K562 (cell line): ENCODE data around the gene DNA2. TPM values are rescaled to one million over a fixed set of nuclear protein-coding genes. Genes with fewer than 3 reads are reported as not detected.

Experiments used
- C11orf30 ChIP-seq: fragments of 450-650 bp; IDR thresholded peaks from 2 replicates; pipeline ENCODE4 v1.6.1; 2016; ENCODE audit warnings: low read depth, mild to moderate bottlenecking
- GABPB2 ChIP-seq: fragments of 250-450 bp; sonication (Bioruptor Pico); conservative IDR thresholded peaks from 2 replicates; pipeline ENCODE4 v1.5.1; 2021; ENCODE audit warnings: mild to moderate bottlenecking
- HMG20B ChIP-seq: fragments of 250-450 bp; sonication (Bioruptor Pico); IDR thresholded peaks from 2 replicates; pipeline ENCODE4 v1.5.0; 2021; ENCODE audit warnings: mild to moderate bottlenecking
- JUNB ChIP-seq: fragments of 450-650 bp; formaldehyde crosslinking; conservative IDR thresholded peaks from 2 replicates; pipeline ENCODE4 v1.4.0; 2020; ENCODE audit warnings: mild to moderate bottlenecking
- KDM5B ChIP-seq: fragments of 200-600 bp; sonication (generic); IDR thresholded peaks from 2 replicates; pipeline ENCODE4 v1.6.1; 2012; ENCODE audit warnings: low read depth, mild to moderate bottlenecking, moderate library complexity, low read length, control low read depth, inconsistent platforms; ENCODE audit not compliant: insufficient replicate concordance
- MAFF ChIP-seq: IDR thresholded peaks from 2 replicates; pipeline ENCODE4 v1.6.1; 2012; ENCODE audit warnings: low read length, improper control_type of control experiment
- ZBED1 ChIP-seq: IDR thresholded peaks from 2 replicates; pipeline ENCODE4 v1.6.1; 2014
- ZNF212 ChIP-seq: fragments of 450-650 bp; formaldehyde crosslinking; IDR thresholded peaks from 2 replicates; pipeline ENCODE4 v1.4.0; 2020; ENCODE audit warnings: mild to moderate bottlenecking
- ZNF24 ChIP-seq: fragments of 450-650 bp; IDR thresholded peaks from 2 replicates; pipeline ENCODE4 v1.6.1; 2016
- ZNF316 ChIP-seq: fragments of 450-650 bp; IDR thresholded peaks from 2 replicates; pipeline ENCODE4 v1.6.1; 2016
- ZSCAN32 ChIP-seq: fragments of 450-650 bp; formaldehyde crosslinking; IDR thresholded peaks from 2 replicates; pipeline ENCODE4 v1.4.0; 2020; ENCODE audit warnings: mild to moderate bottlenecking, moderate library complexity
- polyA plus RNA-seq, 8 experiments: library from polyadenylated mRNA; depleted of rRNA in 4 of 8; stranded (reverse) in 5 of 8; unstranded in 3 of 8; fragments of >200 nt; fragmentation: Nextera tagmentation in 2 of 8; fragmentation: Illumina TruSeq in 1 of 8; extraction: Ambion mirVana in 2 of 8; extraction: Trizol in 1 of 8; gene quantifications; 2 replicates each; pipeline versions ENCODE4 v1.2.1 to v1.2.3, GENCODE V29; 2011 to 2014; ENCODE audit warnings: inconsistent platforms in 1 of 8, missing spikeins in 1 of 8
- total RNA-seq, 7 experiments: library from RNA; depleted of rRNA in 6 of 7; stranded (reverse); fragments of >200 nt in 6 of 7; fragmentation: Illumina TruSeq in 2 of 7; extraction: Trizol in 2 of 7; gene quantifications; 2 replicates each; pipeline versions ENCODE4 v1.2.1 to v1.2.3, GENCODE V29; 2011 to 2021; ENCODE audit warnings: low replicate concordance in 1 of 7
- TF ChIP-seq, protein P1 (sequence below): fragments of 450-650 bp; IDR thresholded peaks from 2 replicates; pipeline ENCODE4 v1.6.1; 2016; ENCODE audit warnings: mild to moderate bottlenecking, moderate library complexity
- TF ChIP-seq, protein P2 (sequence below): sonication (generic); formaldehyde crosslinking; IDR thresholded peaks from 2 replicates; pipeline ENCODE4 v1.8.0; 2022; ENCODE audit warnings: mild to moderate bottlenecking, low read depth, missing genetic modification reagents

Gene DNA2
- total and polyA plus RNA-seq, 9 of the 15 experiments (the other 6 are each of a cell fraction or from before 2014, with no cell fraction given), result 24.6 to 51.4 (median 40.8) TPM

DNA sequence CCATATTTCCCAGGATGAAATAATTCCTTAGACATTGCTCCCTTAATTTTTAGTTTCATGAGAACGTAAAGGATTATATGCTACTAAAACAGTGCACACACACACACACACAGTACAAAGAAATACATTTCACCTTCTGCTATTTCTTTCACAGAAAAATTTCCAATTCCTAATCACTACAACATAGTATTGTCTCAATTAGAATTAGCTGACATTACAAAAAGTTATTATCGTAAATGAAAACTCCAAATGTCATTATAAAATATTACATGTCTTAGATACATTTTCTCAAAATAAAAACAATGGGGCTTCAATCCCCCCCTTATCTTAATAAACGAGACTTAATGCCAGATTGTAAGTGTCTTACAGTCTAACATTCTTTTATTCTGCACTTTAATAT, 52.4 kb downstream of the DNA2 start (continued):
- TF ChIP-seq, protein P1, sequence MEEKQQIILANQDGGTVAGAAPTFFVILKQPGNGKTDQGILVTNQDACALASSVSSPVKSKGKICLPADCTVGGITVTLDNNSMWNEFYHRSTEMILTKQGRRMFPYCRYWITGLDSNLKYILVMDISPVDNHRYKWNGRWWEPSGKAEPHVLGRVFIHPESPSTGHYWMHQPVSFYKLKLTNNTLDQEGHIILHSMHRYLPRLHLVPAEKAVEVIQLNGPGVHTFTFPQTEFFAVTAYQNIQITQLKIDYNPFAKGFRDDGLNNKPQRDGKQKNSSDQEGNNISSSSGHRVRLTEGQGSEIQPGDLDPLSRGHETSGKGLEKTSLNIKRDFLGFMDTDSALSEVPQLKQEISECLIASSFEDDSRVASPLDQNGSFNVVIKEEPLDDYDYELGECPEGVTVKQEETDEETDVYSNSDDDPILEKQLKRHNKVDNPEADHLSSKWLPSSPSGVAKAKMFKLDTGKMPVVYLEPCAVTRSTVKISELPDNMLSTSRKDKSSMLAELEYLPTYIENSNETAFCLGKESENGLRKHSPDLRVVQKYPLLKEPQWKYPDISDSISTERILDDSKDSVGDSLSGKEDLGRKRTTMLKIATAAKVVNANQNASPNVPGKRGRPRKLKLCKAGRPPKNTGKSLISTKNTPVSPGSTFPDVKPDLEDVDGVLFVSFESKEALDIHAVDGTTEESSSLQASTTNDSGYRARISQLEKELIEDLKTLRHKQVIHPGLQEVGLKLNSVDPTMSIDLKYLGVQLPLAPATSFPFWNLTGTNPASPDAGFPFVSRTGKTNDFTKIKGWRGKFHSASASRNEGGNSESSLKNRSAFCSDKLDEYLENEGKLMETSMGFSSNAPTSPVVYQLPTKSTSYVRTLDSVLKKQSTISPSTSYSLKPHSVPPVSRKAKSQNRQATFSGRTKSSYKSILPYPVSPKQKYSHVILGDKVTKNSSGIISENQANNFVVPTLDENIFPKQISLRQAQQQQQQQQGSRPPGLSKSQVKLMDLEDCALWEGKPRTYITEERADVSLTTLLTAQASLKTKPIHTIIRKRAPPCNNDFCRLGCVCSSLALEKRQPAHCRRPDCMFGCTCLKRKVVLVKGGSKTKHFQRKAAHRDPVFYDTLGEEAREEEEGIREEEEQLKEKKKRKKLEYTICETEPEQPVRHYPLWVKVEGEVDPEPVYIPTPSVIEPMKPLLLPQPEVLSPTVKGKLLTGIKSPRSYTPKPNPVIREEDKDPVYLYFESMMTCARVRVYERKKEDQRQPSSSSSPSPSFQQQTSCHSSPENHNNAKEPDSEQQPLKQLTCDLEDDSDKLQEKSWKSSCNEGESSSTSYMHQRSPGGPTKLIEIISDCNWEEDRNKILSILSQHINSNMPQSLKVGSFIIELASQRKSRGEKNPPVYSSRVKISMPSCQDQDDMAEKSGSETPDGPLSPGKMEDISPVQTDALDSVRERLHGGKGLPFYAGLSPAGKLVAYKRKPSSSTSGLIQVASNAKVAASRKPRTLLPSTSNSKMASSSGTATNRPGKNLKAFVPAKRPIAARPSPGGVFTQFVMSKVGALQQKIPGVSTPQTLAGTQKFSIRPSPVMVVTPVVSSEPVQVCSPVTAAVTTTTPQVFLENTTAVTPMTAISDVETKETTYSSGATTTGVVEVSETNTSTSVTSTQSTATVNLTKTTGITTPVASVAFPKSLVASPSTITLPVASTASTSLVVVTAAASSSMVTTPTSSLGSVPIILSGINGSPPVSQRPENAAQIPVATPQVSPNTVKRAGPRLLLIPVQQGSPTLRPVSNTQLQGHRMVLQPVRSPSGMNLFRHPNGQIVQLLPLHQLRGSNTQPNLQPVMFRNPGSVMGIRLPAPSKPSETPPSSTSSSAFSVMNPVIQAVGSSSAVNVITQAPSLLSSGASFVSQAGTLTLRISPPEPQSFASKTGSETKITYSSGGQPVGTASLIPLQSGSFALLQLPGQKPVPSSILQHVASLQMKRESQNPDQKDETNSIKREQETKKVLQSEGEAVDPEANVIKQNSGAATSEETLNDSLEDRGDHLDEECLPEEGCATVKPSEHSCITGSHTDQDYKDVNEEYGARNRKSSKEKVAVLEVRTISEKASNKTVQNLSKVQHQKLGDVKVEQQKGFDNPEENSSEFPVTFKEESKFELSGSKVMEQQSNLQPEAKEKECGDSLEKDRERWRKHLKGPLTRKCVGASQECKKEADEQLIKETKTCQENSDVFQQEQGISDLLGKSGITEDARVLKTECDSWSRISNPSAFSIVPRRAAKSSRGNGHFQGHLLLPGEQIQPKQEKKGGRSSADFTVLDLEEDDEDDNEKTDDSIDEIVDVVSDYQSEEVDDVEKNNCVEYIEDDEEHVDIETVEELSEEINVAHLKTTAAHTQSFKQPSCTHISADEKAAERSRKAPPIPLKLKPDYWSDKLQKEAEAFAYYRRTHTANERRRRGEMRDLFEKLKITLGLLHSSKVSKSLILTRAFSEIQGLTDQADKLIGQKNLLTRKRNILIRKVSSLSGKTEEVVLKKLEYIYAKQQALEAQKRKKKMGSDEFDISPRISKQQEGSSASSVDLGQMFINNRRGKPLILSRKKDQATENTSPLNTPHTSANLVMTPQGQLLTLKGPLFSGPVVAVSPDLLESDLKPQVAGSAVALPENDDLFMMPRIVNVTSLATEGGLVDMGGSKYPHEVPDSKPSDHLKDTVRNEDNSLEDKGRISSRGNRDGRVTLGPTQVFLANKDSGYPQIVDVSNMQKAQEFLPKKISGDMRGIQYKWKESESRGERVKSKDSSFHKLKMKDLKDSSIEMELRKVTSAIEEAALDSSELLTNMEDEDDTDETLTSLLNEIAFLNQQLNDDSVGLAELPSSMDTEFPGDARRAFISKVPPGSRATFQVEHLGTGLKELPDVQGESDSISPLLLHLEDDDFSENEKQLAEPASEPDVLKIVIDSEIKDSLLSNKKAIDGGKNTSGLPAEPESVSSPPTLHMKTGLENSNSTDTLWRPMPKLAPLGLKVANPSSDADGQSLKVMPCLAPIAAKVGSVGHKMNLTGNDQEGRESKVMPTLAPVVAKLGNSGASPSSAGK, result no peak
- no peak for TF ChIP-seq ZBED1
- no peak for TF ChIP-seq JUNB
- no peak for TF ChIP-seq ZNF212 (CRISPR knock-in tag)
- TF ChIP-seq, protein P2, sequence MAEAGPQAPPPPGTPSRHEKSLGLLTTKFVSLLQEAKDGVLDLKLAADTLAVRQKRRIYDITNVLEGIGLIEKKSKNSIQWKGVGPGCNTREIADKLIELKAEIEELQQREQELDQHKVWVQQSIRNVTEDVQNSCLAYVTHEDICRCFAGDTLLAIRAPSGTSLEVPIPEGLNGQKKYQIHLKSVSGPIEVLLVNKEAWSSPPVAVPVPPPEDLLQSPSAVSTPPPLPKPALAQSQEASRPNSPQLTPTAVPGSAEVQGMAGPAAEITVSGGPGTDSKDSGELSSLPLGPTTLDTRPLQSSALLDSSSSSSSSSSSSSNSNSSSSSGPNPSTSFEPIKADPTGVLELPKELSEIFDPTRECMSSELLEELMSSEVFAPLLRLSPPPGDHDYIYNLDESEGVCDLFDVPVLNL (CRISPR knock-in tag), result no peak
- no peak for TF ChIP-seq HMG20B (CRISPR knock-in tag)
- peak; percentile 95 for TF ChIP-seq ZNF316
- TF ChIP-seq ZNF24, result no peak
- peak; percentile 82 for TF ChIP-seq C11orf30
- TF ChIP-seq MAFF, result peak; percentile 71; the same call in 1 of the 2 replicates
- no peak for TF ChIP-seq GABPB2
- no peak for TF ChIP-seq KDM5B
- no peak for TF ChIP-seq ZSCAN32 (CRISPR knock-in tag)
- TF ChIP-seq, all 486 proteins: peak for 5
